ENCODE data around the gene TMEM82. TPM values are rescaled to one million over a fixed set of nuclear protein-coding genes. Genes with fewer than 3 reads are reported as not detected.

Gene TMEM82
- total and polyA plus RNA-seq, 4 donors, result not detected

GRCh38 chr1:15761366-15762128 lies 19.2 kb downstream of the TMEM82 start:
- DNase-seq, result peak in 1 of 3 donors; percentile 52
- H3K27me3 ChIP-seq (ENCODE audit: control insufficient read depth in 3 of 3, insufficient read depth in 3 of 3, low read length in 2 of 3), result no peaks in the 10 kb centered on the region
- peaks cover 0 to 43% (median 12%) of the 10 kb centered on the region in 5 donors for H3K4me1 ChIP-seq (ENCODE audit: control insufficient read depth in 5 of 5, insufficient read depth in 5 of 5, low read length in 5 of 5)
- H3K9me3 ChIP-seq (ENCODE audit: control insufficient read depth in 4 of 4, insufficient read depth in 3 of 4, low read length in 3 of 4), result no peaks in the 10 kb centered on the region
- TF ChIP-seq CTCF (IDR thresholded peaks at IDR 0.05; ENCODE audit: control extremely low read depth, extremely low read depth), result no peak
- no peak for ATAC-seq (ENCODE audit: insufficient read depth, low FRiP score)
- H3K36me3 ChIP-seq (ENCODE audit: control insufficient read depth in 4 of 4, insufficient read depth in 4 of 4, low read length in 4 of 4), result peaks cover 0 to 16% (median 3%) of the 10 kb centered on the region in 4 donors
- H3K9ac ChIP-seq (ENCODE audit: insufficient read depth in 1 of 2, low read length in 2 of 2), result peak overlapping the region in 1 of 2 donors; percentile 51
- 50 to 55% methylated on average over 8 of the region's 8 CpGs for WGBS, 2 donors
- peak overlapping the region; percentile 46 to 59 for H3K27ac ChIP-seq (ENCODE audit: low read depth in 1 of 2, low read length in 1 of 2)
- no peak overlapping the region for H3K4me3 ChIP-seq

DNA sequence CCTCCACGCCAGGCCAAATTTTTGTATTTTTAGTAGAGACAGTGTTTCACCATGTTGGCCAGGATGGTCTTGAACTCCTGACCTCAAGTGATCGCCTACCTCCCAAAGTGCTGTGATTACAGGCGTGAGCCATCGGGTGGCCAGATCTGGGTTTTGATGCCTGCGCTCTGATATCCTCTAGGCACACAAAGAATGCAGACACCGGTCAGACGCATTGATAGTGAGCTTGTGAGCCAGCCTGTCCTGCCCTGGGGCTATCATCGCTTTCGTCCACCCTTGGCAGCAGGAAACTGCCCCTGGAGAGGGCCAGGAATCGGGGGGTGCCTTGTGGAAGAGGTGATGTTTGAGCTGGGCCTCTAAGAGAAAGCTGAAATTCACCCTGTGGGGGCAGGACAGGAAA lies 20.2 kb downstream of the TMEM82 start:
- peaks cover 0 to 37% (median 12%) of the 10 kb centered on the region in 5 donors for H3K4me1 ChIP-seq (ENCODE audit: control insufficient read depth in 5 of 5, insufficient read depth in 5 of 5, low read length in 5 of 5)
- 75 to 81% methylated on average over 10 of the region's 10 CpGs for WGBS, 2 donors
- H3K36me3 ChIP-seq (ENCODE audit: control insufficient read depth in 4 of 4, insufficient read depth in 4 of 4, low read length in 4 of 4), result peaks cover 0 to 20% (median 3%) of the 10 kb centered on the region in 4 donors
- H3K27me3 ChIP-seq (ENCODE audit: control insufficient read depth in 3 of 3, insufficient read depth in 3 of 3, low read length in 2 of 3), result no peaks in the 10 kb centered on the region
- no peak overlapping the region for H3K4me3 ChIP-seq
- DNase-seq (no peak), ATAC-seq (ENCODE audit: insufficient read depth, low FRiP score) (no peak)
- no peak overlapping the region for H3K27ac ChIP-seq (ENCODE audit: low read depth in 1 of 2, low read length in 1 of 2)
- no peak for TF ChIP-seq CTCF (IDR thresholded peaks at IDR 0.05; ENCODE audit: control extremely low read depth, extremely low read depth)
- H3K9me3 ChIP-seq (ENCODE audit: control insufficient read depth in 4 of 4, insufficient read depth in 3 of 4, low read length in 3 of 4), result no peaks in the 10 kb centered on the region
- no peak overlapping the region for H3K9ac ChIP-seq (ENCODE audit: insufficient read depth in 1 of 2, low read length in 2 of 2)

- Histone ChIP-seq H3K9ac (ENCODE audit: insufficient read depth in 1 of 2, low read length in 2 of 2) (no peak overlapping the region), H3K4me1 (ENCODE audit: control insufficient read depth in 5 of 5, insufficient read depth in 5 of 5, low read length in 5 of 5) (peaks cover 0 to 30% (median 9%) of the 10 kb centered on the region in 5 donors), H3K9me3 (ENCODE audit: control insufficient read depth in 4 of 4, insufficient read depth in 3 of 4, low read length in 3 of 4) (no peaks in the 10 kb centered on the region), H3K27ac (ENCODE audit: low read depth in 1 of 2, low read length in 1 of 2) (no peak overlapping the region), H3K4me3 (no peak overlapping the region), H3K27me3 (ENCODE audit: control insufficient read depth in 3 of 3, insufficient read depth in 3 of 3, low read length in 2 of 3) (no peaks in the 10 kb centered on the region), H3K36me3 (ENCODE audit: control insufficient read depth in 4 of 4, insufficient read depth in 4 of 4, low read length in 4 of 4) (peaks cover 0 to 31% (median 9%) of the 10 kb centered on the region in 4 donors)
- no peak for ATAC-seq (ENCODE audit: insufficient read depth, low FRiP score)
- no peak for TF ChIP-seq CTCF (IDR thresholded peaks at IDR 0.05; ENCODE audit: control extremely low read depth, extremely low read depth)
- WGBS, 2 donors, result 73 to 77% methylated on average over 10 of the region's 10 CpGs
- no peak for DNase-seq
Measured at GRCh38 chr1:15764269-15764764, 22.0 kb downstream of the TMEM82 start.
